OCI-LY7 (cell line): ENCODE results near the gene SLC1A7. TPM values are rescaled to one million over a fixed set of nuclear protein-coding genes. Genes with fewer than 3 reads are reported as not detected.

Experiments
- BruUV-seq: library from RNA; stranded (reverse); fragments of 400-500 nt; replicated peaks from 2 replicates; lab custom pipeline; 2021; lab: Mats Ljungman, UMichigan
- CTCF ChIA-PET: fragments of 300-600 bp; sonication (Branson Sonifier 250); formaldehyde crosslinking; loops from one replicate; lab custom pipeline; 2022; ENCODE audit warnings: antibody characterized with exemption; ENCODE audit not compliant: unreplicated experiment; lab: Charles Lee
- POLR2A ChIA-PET: fragments of 300-600 bp; sonication (Branson Sonifier 250); formaldehyde crosslinking; loops from one replicate; lab custom pipeline; 2022; ENCODE audit warnings: antibody characterized with exemption; lab: Charles Lee
- DNase-seq: peaks from one replicate; pipeline ENCODE4 v3.0.0-alpha.2; 2015; ENCODE audit warnings: low spot score
- H2AFZ ChIP-seq: fragments of 200-600 bp; sonication (generic), shearing (Covaris generic); 2 replicates; pipeline ENCODE4 v1.6.1; 2014; ENCODE audit warnings: mild to moderate bottlenecking, antibody characterized with exemption, low read length, moderate library complexity
- H3K27ac ChIP-seq: fragments of 200-600 bp; sonication (generic); 2 replicates; pipeline ENCODE4 v1.5.1; 2014; ENCODE audit warnings: mixed run types, low read depth, mild to moderate bottlenecking, moderate library complexity, low read length, inconsistent platforms; ENCODE audit not compliant: poor library complexity, severe bottlenecking
- H3K36me3 ChIP-seq: fragments of 200-600 bp; sonication (generic); 2 replicates; pipeline ENCODE4 v1.6.1; 2014; ENCODE audit warnings: mild to moderate bottlenecking, antibody characterized with exemption, low read length, moderate library complexity, mixed read lengths; ENCODE audit not compliant: insufficient read depth
- H3K4me1 ChIP-seq: fragments of 200-600 bp; sonication (generic); 2 replicates; pipeline ENCODE4 v1.5.1; 2014; ENCODE audit warnings: mild to moderate bottlenecking, low read length; ENCODE audit not compliant: insufficient read depth, poor library complexity, severe bottlenecking
- H3K4me2 ChIP-seq: fragments of 200-600 bp; sonication (generic); 2 replicates; pipeline ENCODE4 v1.6.1; 2014; ENCODE audit warnings: mild to moderate bottlenecking, low read length
- H3K4me3 ChIP-seq: fragments of 200-600 bp; sonication (generic); 2 replicates; pipeline ENCODE4 v1.5.1; 2014; ENCODE audit warnings: mild to moderate bottlenecking, low read depth, low read length; ENCODE audit not compliant: poor library complexity, severe bottlenecking
- H3K79me2 ChIP-seq: fragments of 200-600 bp; sonication (generic); 2 replicates; pipeline ENCODE4 v1.6.1; 2016; ENCODE audit warnings: low read depth, mild to moderate bottlenecking, low read length, moderate library complexity, mixed read lengths; ENCODE audit not compliant: insufficient read depth
- H3K9me2 ChIP-seq: fragments of 200-600 bp; sonication (generic); 2 replicates; pipeline ENCODE4 v1.6.1; 2016; ENCODE audit warnings: mild to moderate bottlenecking, low read length, mixed read lengths; ENCODE audit not compliant: insufficient read depth
- H3K9me3 ChIP-seq: fragments of 200-600 bp; sonication (generic); 2 replicates; pipeline ENCODE4 v1.6.1; 2014; ENCODE audit warnings: mild to moderate bottlenecking, mixed run types, low read length, mixed read lengths
- H4K20me1 ChIP-seq: fragments of 200-600 bp; sonication (generic); 2 replicates; pipeline ENCODE4 v1.6.1; 2014; ENCODE audit warnings: mild to moderate bottlenecking, antibody characterized with exemption, low read length, moderate library complexity, mixed read lengths; ENCODE audit not compliant: insufficient read depth
- CTCF ChIP-seq: fragments of 200-600 bp; sonication (generic); conservative IDR thresholded peaks from 2 replicates; pipeline ENCODE4 v1.5.1; 2014; ENCODE audit warnings: mild to moderate bottlenecking, antibody characterized with exemption, low read length, moderate library complexity, mixed read lengths
- EZH2phosphoT487 ChIP-seq: fragments of 200-600 bp; sonication (generic); IDR thresholded peaks from 2 replicates; pipeline ENCODE4 v1.6.1; 2018; ENCODE audit warnings: low read depth, borderline replicate concordance, mild to moderate bottlenecking, mixed run types, antibody characterized with exemption, low read length, moderate library complexity, mixed read lengths
- intact Hi-C: fragments of 100-400 bp; cut with micrococcal nuclease; formaldehyde crosslinking; loops from one replicate; pipeline ENCODE4 v1.10.0; 2022; ENCODE audit not compliant: unreplicated experiment
- total RNA-seq, 2 experiments: library from RNA; depleted of rRNA in 1 of 2; stranded (reverse); fragments of >200 nt in 1 of 2; shearing (Covaris generic) in 1 of 2; gene quantifications; 2 replicates each; pipeline ENCODE4 v1.2.3, GENCODE V29; 2014 to 2022

The SLC1A7 gene
- total RNA-seq, 2 experiments from 2014 or later, result not detected

DNA sequence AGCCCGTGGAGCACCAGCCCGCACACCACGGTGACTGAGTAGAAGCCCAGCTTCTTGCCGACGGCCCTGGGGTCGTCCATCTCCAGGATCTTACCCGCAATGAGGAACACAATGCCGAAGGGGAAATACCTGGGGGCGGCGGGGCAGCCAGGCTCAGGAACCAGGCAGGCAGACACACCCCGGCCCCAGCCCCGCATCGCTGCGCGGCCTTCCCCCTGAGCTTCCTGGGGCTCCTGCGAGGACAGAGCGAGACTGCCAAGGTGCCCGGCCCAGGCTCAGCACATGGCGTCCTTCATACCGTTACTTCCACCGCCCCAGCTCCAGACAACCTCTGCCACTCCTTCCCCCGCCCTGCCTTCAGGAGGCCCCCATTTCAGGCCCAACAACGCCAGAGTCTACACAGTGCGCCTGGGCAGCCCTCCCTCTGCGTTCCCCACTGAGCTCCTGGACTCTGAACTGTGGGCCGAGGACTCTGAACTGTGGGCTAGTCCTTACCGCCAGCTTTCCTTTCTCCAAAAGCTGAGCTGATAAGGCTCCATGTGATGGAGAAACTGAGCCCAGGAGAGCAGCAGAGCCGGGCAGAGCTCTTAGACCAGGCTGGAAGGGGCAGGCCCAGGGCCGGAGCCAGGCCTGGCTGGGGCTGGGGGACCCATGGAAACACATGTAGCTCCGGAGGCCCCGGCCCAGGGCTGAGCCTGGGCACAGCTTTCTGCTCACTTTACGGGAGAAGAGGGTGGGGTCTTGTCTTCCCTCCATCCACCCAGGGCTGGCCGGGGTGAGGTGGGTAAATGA, 49.6 kb downstream of the SLC1A7 start:
- H2AFZ ChIP-seq, result no peak overlapping the region

DNA sequence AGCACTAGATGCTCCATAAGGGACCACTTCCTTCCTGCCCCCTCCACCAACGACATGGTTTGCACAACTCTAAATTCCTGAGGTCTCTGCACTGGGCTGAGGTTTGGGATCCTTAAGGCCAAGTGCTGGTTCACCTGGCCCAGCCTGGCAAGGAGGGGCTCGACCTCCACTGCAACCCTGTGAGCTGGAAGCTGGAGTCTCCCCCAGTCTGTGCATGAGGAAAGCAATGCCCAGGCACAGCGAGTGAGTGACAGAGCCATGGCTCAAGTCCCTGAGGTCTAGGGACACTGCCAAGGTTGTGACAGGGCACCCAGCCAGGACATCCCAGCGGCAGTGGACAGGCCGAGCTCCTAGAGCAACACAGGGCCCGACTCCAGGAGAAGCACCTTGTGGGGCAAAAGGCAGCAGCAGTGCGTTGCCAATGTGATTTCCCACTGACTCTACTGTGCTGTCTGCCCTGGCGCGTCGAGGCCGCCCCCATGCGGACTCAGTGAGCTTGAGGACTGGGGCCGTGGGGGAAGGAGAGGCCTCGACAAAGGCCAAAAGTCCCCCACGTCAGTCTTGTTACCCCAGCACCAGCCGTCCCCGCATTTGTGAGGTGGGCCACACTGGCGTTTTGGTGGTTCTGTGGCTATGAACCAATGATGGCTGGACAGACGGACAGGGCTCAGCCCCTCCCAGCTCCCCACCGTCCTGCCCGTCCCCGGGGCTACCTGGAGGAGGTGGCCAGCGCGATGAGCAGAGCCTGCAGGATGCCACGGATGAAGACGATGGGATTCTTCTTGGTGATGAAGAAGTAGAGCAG, 50.4 kb downstream of the SLC1A7 start:
- Histone ChIP-seq H3K4me2 (no peak overlapping the region), H3K4me3 (no peak overlapping the region), H3K36me3 (no peaks in the 10 kb centered on the region), H3K9me2 (no peaks in the 10 kb centered on the region), H3K79me2 (no peaks in the 10 kb centered on the region), H3K27ac (no peak overlapping the region), H2AFZ (no peak overlapping the region), H3K4me1 (no peaks in the 10 kb centered on the region), H3K9me3 (peaks cover 7% of the 10 kb centered on the region), H4K20me1 (no peaks in the 10 kb centered on the region)
- intact Hi-C loops, result no loop called here
- DNase-seq, result no peak
- no peak for TF ChIP-seq EZH2phosphoT487
- TF ChIP-seq CTCF, result no peak
- POLR2A ChIA-PET, result no interaction called here
- CTCF ChIA-PET, result interaction anchor here (0.6 kb wide), 1 partner anchor 206 kb away, joined by 3 read pairs; no protein-coding TSS in a partner anchor
- no TSS peak for BruUV-seq

More for the DNA sequence above, 49.6 kb downstream of the SLC1A7 start:
- DNase-seq, result no peak
- TF ChIP-seq CTCF (no peak), EZH2phosphoT487 (no peak)
- H3K4me3 ChIP-seq, result no peak overlapping the region
- H3K79me2 ChIP-seq, result no peaks in the 10 kb centered on the region
- no peaks in the 10 kb centered on the region for H3K36me3 ChIP-seq
- H3K9me2 ChIP-seq, result no peaks in the 10 kb centered on the region
- peaks cover 10% of the 10 kb centered on the region for H3K9me3 ChIP-seq
- ChIA-PET POLR2A (no interaction called here), CTCF (interaction anchor here (0.6 kb wide), 1 partner anchor 205 kb away, joined by 3 read pairs; no protein-coding TSS in a partner anchor)
- H3K27ac ChIP-seq, result no peak overlapping the region
- intact Hi-C loops, result no loop called here
- no peaks in the 10 kb centered on the region for H3K4me1 ChIP-seq
- H4K20me1 ChIP-seq, result no peaks in the 10 kb centered on the region
- no peak overlapping the region for H3K4me2 ChIP-seq
- no TSS peak for BruUV-seq
